ENCODE measurements around the gene CTSF. TPM values are rescaled to one million over a fixed set of nuclear protein-coding genes. Genes with fewer than 3 reads are reported as not detected.

Gene CTSF
- total and polyA plus RNA-seq, 2 of the 13 experiments (the other 11 are each of a cell fraction or from before 2014, with no cell fraction given), result not detected

GRCh38 chr11:66592457-66593302, 24.3 kb upstream of the CTSF start, which contains the start of the genes CCDC87 and CCS (continued):
- TF ChIP-seq SMYD3 (CRISPR knock-in tag; IDR thresholded peaks at IDR 0.05) (peak; percentile 85; the same call in 1 of the 2 replicates), MATR3 (CRISPR knock-in tag; IDR thresholded peaks at IDR 0.05) (no peak), NCOA2 (CRISPR knock-in tag; IDR thresholded peaks at IDR 0.05) (peak; percentile 71), SMAD9 (CRISPR knock-in tag; IDR thresholded peaks at IDR 0.05) (no peak), ZUFSP (CRISPR knock-in tag; IDR thresholded peaks at IDR 0.05; ENCODE audit: borderline replicate concordance) (no peak), ZNF792 (CRISPR knock-in tag; IDR thresholded peaks at IDR 0.05) (peak; percentile 65; the same call in 1 of the 2 replicates), SIN3A (IDR thresholded peaks at IDR 0.05; ENCODE audit: borderline replicate concordance, low read depth, low read length) (peak; percentile 80; the same call in 1 of the 2 replicates), CENPBD1 (CRISPR knock-in tag; IDR thresholded peaks at IDR 0.05; ENCODE audit: borderline replicate concordance, low read depth) (no peak), REPIN1 (CRISPR knock-in tag; IDR thresholded peaks at IDR 0.05; ENCODE audit: borderline replicate concordance, low read depth) (peak; percentile 95; the same call in 1 of the 2 replicates), HNRNPLL (IDR thresholded peaks at IDR 0.05; ENCODE audit: low read depth, low read length, poor library complexity, severe bottlenecking) (peak; percentile 84), FOSL2 (CRISPR knock-in tag; IDR thresholded peaks at IDR 0.05) (no peak; the same call in none of the 2 replicates), E2F2 (CRISPR knock-in tag; IDR thresholded peaks at IDR 0.05; ENCODE audit: borderline replicate concordance) (0 out of 2 replicates have a peak, but pooled peaks have one; percentile 0), ZC3H4 (CRISPR knock-in tag; IDR thresholded peaks at IDR 0.05; ENCODE audit: borderline replicate concordance) (0 out of 2 replicates have a peak, but pooled peaks have one; percentile 68), ZNF331 (CRISPR knock-in tag; IDR thresholded peaks at IDR 0.05) (peak; percentile 64), ISL2 (CRISPR knock-in tag; IDR thresholded peaks at IDR 0.05) (peak; percentile 48), ZNF674 (CRISPR knock-in tag; IDR thresholded peaks at IDR 0.05; ENCODE audit: low read depth) (0 out of 2 replicates have a peak, but pooled peaks have one; percentile 40), YEATS4 (CRISPR knock-in tag; IDR thresholded peaks at IDR 0.05; ENCODE audit: borderline replicate concordance) (peak; percentile 40; the same call in 1 of the 2 replicates), ZBTB34 (CRISPR knock-in tag; IDR thresholded peaks at IDR 0.05) (0 out of 2 replicates have a peak, but pooled peaks have one; percentile 43), U2AF2 (IDR thresholded peaks at IDR 0.05; ENCODE audit: low read depth, low read length) (no peak), ZZZ3 (CRISPR knock-in tag; IDR thresholded peaks at IDR 0.05; ENCODE audit: borderline replicate concordance) (peak; percentile 78), MTA1 (CRISPR knock-in tag; IDR thresholded peaks at IDR 0.05; ENCODE audit: borderline replicate concordance) (no peak), PHB2 (IDR thresholded peaks at IDR 0.05; ENCODE audit: partially characterized antibody) (no peak), TAF15 (IDR thresholded peaks at IDR 0.05; ENCODE audit: low read depth, low read length, poor library complexity, severe bottlenecking) (peak; percentile 36), ZNF605 (CRISPR knock-in tag; IDR thresholded peaks at IDR 0.05) (peak; percentile 92), NFYC (CRISPR knock-in tag; IDR thresholded peaks at IDR 0.05) (peak; percentile 62), TMF1 (CRISPR knock-in tag; IDR thresholded peaks at IDR 0.05; ENCODE audit: low read depth) (peak; percentile 43; the same call in 1 of the 2 replicates)
